Measurements from ENCODE around the gene DHX35. TPM values are rescaled to one million over a fixed set of nuclear protein-coding genes. Genes with fewer than 3 reads are reported as not detected.

The DHX35 gene
- total RNA-seq, 1 experiment from 2014 or later = 29.5 TPM

DNA sequence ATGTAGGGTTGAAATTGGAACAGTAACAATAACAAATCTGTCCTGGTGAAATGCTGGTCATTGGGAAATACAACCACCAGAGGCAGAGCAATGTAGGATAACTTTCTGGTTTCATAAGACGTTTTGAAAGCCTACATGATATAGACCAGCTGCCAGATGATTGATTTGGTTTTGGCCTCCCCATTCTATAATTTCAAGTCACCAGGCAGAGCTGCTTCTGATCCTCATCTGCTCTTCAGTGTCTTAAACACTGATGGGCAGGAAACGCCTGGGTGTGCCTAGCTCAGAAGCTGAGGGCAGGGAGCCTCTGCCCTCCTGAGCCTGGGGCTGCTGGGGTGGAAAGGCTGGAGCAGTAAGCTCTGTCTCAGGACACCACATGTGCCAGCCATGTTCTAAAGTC lies 24.5 kb downstream of the DHX35 start:
- Mint-ChIP-seq H3K9me3 (ENCODE audit: unreplicated experiment) (no peaks in the 10 kb centered on the region), H3K4me1 (ENCODE audit: low read depth, unreplicated experiment) (peaks cover 18% of the 10 kb centered on the region), H3K4me3 (ENCODE audit: unreplicated experiment) (no peak overlapping the region), H3K36me3 (ENCODE audit: insufficient read depth, unreplicated experiment) (peaks cover 40% of the 10 kb centered on the region), H3K27me3 (ENCODE audit: insufficient read depth, unreplicated experiment) (no peaks in the 10 kb centered on the region), H3K27ac (ENCODE audit: unreplicated experiment) (no peak overlapping the region)
- Histone ChIP-seq H3K4me3 (ENCODE audit: low read depth, low read length) (no peak overlapping the region), H3K27me3 (replicated peaks; ENCODE audit: control insufficient read depth, insufficient read depth, low read length) (no peaks in the 10 kb centered on the region), H3K9me3 (no peaks in the 10 kb centered on the region), H3K4me1 (peaks cover 15% of the 10 kb centered on the region), H3K36me3 (ENCODE audit: control insufficient read depth, insufficient read depth, low read length) (0 out of 2 replicates have a peak, but pooled peaks cover 1% of the 10 kb centered on the region)
- no peak for DNase-seq
- ChIA-PET POLR2A (interaction anchor here (0.6 to 1.1 kb wide), 3 partner anchors 10 to 73 kb away, joined by 4 to 6 read pairs (median 4); partner anchors contain the start of gene DHX35), CTCF (no interaction called here)
- no TSS peak for BruUV-seq (replicated peaks)
- intact Hi-C loops (cut with micrococcal nuclease; ENCODE audit: unreplicated experiment) = no loop called here
- TF ChIP-seq, protein P1, sequence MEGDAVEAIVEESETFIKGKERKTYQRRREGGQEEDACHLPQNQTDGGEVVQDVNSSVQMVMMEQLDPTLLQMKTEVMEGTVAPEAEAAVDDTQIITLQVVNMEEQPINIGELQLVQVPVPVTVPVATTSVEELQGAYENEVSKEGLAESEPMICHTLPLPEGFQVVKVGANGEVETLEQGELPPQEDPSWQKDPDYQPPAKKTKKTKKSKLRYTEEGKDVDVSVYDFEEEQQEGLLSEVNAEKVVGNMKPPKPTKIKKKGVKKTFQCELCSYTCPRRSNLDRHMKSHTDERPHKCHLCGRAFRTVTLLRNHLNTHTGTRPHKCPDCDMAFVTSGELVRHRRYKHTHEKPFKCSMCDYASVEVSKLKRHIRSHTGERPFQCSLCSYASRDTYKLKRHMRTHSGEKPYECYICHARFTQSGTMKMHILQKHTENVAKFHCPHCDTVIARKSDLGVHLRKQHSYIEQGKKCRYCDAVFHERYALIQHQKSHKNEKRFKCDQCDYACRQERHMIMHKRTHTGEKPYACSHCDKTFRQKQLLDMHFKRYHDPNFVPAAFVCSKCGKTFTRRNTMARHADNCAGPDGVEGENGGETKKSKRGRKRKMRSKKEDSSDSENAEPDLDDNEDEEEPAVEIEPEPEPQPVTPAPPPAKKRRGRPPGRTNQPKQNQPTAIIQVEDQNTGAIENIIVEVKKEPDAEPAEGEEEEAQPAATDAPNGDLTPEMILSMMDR (IDR thresholded peaks at IDR 0.05; ENCODE audit: insufficient read depth in 1 of 2, low read depth in 1 of 2, low read length in 1 of 2, severe bottlenecking in 1 of 2, unreplicated experiment in 1 of 2) = no peak

DNA sequence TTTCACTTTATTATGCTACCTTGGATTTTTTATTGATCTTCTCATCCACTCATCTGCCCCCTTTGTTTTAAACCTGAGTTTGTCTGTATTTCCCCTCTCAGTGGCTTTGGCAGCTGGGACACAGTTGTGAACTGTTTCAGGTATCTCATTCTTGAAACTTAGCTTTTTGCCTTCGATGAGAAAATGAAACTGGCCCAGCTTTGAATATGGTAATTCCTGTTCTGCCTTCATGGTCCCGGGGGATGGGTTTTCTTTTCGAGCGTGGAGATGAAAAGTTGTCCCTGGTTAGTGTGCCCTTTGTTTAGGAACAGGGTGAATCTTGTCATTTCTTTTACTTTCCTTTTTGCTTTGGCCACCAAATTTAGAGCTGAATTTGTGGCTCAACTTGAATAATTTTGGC lies 25.6 kb downstream of the DHX35 start:
- peaks cover 6% of the 10 kb centered on the region for H3K4me1 ChIP-seq
- Mint-ChIP-seq H3K4me3 (ENCODE audit: unreplicated experiment) (no peak overlapping the region), H3K27me3 (ENCODE audit: insufficient read depth, unreplicated experiment) (no peaks in the 10 kb centered on the region), H3K36me3 (ENCODE audit: insufficient read depth, unreplicated experiment) (peaks cover 40% of the 10 kb centered on the region), H3K9me3 (ENCODE audit: unreplicated experiment) (no peaks in the 10 kb centered on the region), H3K27ac (ENCODE audit: unreplicated experiment) (no peak overlapping the region), H3K4me1 (ENCODE audit: low read depth, unreplicated experiment) (peaks cover 6% of the 10 kb centered on the region)
- no peak for DNase-seq
- ChIA-PET POLR2A (interaction anchor here (1.1 kb wide), 1 partner anchor 26 kb away, joined by 4 read pairs; the partner anchor contains the start of gene DHX35), CTCF (no interaction called here)
- 0 out of 2 replicates have a peak, but pooled peaks cover 1% of the 10 kb centered on the region for H3K36me3 ChIP-seq (ENCODE audit: control insufficient read depth, insufficient read depth, low read length)
- intact Hi-C loops (cut with micrococcal nuclease; ENCODE audit: unreplicated experiment) = no loop called here
- BruUV-seq (replicated peaks) = no TSS peak
- no peaks in the 10 kb centered on the region for H3K9me3 ChIP-seq
- no peak overlapping the region for H3K4me3 ChIP-seq (ENCODE audit: low read depth, low read length)
- TF ChIP-seq, protein P1 (IDR thresholded peaks at IDR 0.05; ENCODE audit: insufficient read depth in 1 of 2, low read depth in 1 of 2, low read length in 1 of 2, severe bottlenecking in 1 of 2, unreplicated experiment in 1 of 2) = no peak
- no peaks in the 10 kb centered on the region for H3K27me3 ChIP-seq (replicated peaks; ENCODE audit: control insufficient read depth, insufficient read depth, low read length)

DNA sequence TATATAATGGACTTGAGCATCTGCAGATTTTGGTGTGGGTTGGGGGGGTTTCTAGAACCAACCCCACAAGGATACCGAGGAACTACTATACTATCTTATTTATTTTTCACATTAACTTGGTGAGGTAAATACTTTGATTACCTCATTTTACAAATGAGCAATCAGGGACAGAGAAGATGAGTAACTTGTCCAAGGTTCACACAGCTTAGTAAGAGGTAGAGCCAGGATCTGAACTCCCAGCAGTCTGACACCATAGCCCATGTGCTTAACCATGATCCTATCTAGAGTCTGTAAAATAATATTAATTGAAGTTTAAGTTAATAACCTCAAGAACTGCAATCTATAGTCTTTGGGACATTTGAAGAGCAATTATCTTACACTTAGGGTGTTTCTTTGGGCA lies 28.6 kb downstream of the DHX35 start:
- no TSS peak for BruUV-seq (replicated peaks)
- POLR2A ChIA-PET = no interaction called here
- H3K36me3 Mint-ChIP-seq (ENCODE audit: insufficient read depth, unreplicated experiment) = peaks cover 31% of the 10 kb centered on the region

More for the DNA sequence above, 28.6 kb downstream of the DHX35 start:
- H3K27ac Mint-ChIP-seq (ENCODE audit: unreplicated experiment) = no peak overlapping the region
- intact Hi-C loops (cut with micrococcal nuclease; ENCODE audit: unreplicated experiment) = no loop called here
- no peaks in the 10 kb centered on the region for H3K4me1 Mint-ChIP-seq (ENCODE audit: low read depth, unreplicated experiment)
- Histone ChIP-seq H3K4me1 (peaks cover 2% of the 10 kb centered on the region), H3K4me3 (ENCODE audit: low read depth, low read length) (no peak overlapping the region), H3K36me3 (ENCODE audit: control insufficient read depth, insufficient read depth, low read length) (0 out of 2 replicates have a peak, but pooled peaks cover 1% of the 10 kb centered on the region), H3K27me3 (replicated peaks; ENCODE audit: control insufficient read depth, insufficient read depth, low read length) (no peaks in the 10 kb centered on the region), H3K9me3 (no peaks in the 10 kb centered on the region)
- H3K9me3 Mint-ChIP-seq (ENCODE audit: unreplicated experiment) = no peaks in the 10 kb centered on the region
- CTCF ChIA-PET = no interaction called here
- no peak overlapping the region for H3K4me3 Mint-ChIP-seq (ENCODE audit: unreplicated experiment)
- DNase-seq = no peak
- H3K27me3 Mint-ChIP-seq (ENCODE audit: insufficient read depth, unreplicated experiment) = no peaks in the 10 kb centered on the region
- TF ChIP-seq, protein P1 (IDR thresholded peaks at IDR 0.05; ENCODE audit: insufficient read depth in 1 of 2, low read depth in 1 of 2, low read length in 1 of 2, severe bottlenecking in 1 of 2, unreplicated experiment in 1 of 2) = no peak

Data from Caco-2 (cell line).